ENCODE data around the gene LRBA. TPM values are rescaled to one million over a fixed set of nuclear protein-coding genes. Genes with fewer than 3 reads are reported as not detected.

LRBA gene
- total RNA-seq, 1 experiment from 2014 or later: 69.1 TPM

- no peaks in the 10 kb centered on the region for H3K9me3 Mint-ChIP-seq
- no peaks in the 10 kb centered on the region for H3K36me3 Mint-ChIP-seq
- no peak for ATAC-seq
- H3K27me3 Mint-ChIP-seq (ENCODE audit: low read depth): no peaks in the 10 kb centered on the region
- CTCF ChIA-PET: no interaction called here
- POLR2A ChIA-PET: no interaction called here
- no peak for TF ChIP-seq AR (CRISPR knock-in tag; IDR thresholded peaks at IDR 0.05)
- TF ChIP-seq FOXP4 (CRISPR knock-in tag; IDR thresholded peaks at IDR 0.05): no peak
- TF ChIP-seq FOXK1 (CRISPR knock-in tag; IDR thresholded peaks at IDR 0.05): no peak
- TF ChIP-seq, protein P1, sequence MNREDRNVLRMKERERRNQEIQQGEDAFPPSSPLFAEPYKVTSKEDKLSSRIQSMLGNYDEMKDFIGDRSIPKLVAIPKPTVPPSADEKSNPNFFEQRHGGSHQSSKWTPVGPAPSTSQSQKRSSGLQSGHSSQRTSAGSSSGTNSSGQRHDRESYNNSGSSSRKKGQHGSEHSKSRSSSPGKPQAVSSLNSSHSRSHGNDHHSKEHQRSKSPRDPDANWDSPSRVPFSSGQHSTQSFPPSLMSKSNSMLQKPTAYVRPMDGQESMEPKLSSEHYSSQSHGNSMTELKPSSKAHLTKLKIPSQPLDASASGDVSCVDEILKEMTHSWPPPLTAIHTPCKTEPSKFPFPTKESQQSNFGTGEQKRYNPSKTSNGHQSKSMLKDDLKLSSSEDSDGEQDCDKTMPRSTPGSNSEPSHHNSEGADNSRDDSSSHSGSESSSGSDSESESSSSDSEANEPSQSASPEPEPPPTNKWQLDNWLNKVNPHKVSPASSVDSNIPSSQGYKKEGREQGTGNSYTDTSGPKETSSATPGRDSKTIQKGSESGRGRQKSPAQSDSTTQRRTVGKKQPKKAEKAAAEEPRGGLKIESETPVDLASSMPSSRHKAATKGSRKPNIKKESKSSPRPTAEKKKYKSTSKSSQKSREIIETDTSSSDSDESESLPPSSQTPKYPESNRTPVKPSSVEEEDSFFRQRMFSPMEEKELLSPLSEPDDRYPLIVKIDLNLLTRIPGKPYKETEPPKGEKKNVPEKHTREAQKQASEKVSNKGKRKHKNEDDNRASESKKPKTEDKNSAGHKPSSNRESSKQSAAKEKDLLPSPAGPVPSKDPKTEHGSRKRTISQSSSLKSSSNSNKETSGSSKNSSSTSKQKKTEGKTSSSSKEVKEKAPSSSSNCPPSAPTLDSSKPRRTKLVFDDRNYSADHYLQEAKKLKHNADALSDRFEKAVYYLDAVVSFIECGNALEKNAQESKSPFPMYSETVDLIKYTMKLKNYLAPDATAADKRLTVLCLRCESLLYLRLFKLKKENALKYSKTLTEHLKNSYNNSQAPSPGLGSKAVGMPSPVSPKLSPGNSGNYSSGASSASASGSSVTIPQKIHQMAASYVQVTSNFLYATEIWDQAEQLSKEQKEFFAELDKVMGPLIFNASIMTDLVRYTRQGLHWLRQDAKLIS (CRISPR knock-in tag; IDR thresholded peaks at IDR 0.05; ENCODE audit: borderline replicate concordance): no peak
- no peak for TF ChIP-seq TCF7 (CRISPR knock-in tag; IDR thresholded peaks at IDR 0.05; ENCODE audit: low read depth)
- TF ChIP-seq GRHL2 (CRISPR knock-in tag; IDR thresholded peaks at IDR 0.05; ENCODE audit: insufficient replicate concordance, severe bottlenecking): no peak
- TF ChIP-seq, protein P2, sequence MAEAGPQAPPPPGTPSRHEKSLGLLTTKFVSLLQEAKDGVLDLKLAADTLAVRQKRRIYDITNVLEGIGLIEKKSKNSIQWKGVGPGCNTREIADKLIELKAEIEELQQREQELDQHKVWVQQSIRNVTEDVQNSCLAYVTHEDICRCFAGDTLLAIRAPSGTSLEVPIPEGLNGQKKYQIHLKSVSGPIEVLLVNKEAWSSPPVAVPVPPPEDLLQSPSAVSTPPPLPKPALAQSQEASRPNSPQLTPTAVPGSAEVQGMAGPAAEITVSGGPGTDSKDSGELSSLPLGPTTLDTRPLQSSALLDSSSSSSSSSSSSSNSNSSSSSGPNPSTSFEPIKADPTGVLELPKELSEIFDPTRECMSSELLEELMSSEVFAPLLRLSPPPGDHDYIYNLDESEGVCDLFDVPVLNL (CRISPR knock-in tag; IDR thresholded peaks at IDR 0.05; ENCODE audit: borderline replicate concordance, low read depth): no peak
- DNase-seq (ENCODE audit: low spot score): no peak
- H3K27ac Mint-ChIP-seq: no peak overlapping the region
- H3K4me3 Mint-ChIP-seq: no peak overlapping the region
- H3K4me1 Mint-ChIP-seq: peaks cover 10% of the 10 kb centered on the region
Observed at GRCh38 chr4:150679765-150680343, 335.2 kb downstream of the LRBA start.

GRCh38 chr4:150679018-150679764 is 335.9 kb downstream of the LRBA start:
- no peaks in the 10 kb centered on the region for H3K36me3 Mint-ChIP-seq
- ChIA-PET POLR2A (no interaction called here), CTCF (no interaction called here)
- no peak overlapping the region for H3K4me3 Mint-ChIP-seq
- H3K4me1 Mint-ChIP-seq: peaks cover 4% of the 10 kb centered on the region
- H3K9me3 Mint-ChIP-seq: no peaks in the 10 kb centered on the region
- no peak overlapping the region; the same call in 1 of the 2 replicates for H3K27ac Mint-ChIP-seq
- no peaks in the 10 kb centered on the region for H3K27me3 Mint-ChIP-seq (ENCODE audit: low read depth)
- no peak for ATAC-seq
- no peak for DNase-seq (ENCODE audit: low spot score)
- no peak for TF ChIP-seq NR1H2 (CRISPR knock-in tag; IDR thresholded peaks at IDR 0.05)
- no peak for TF ChIP-seq MXD4 (CRISPR knock-in tag; IDR thresholded peaks at IDR 0.05; ENCODE audit: borderline replicate concordance)
- no peak for TF ChIP-seq IRF2 (CRISPR knock-in tag; IDR thresholded peaks at IDR 0.05; ENCODE audit: borderline replicate concordance, low read depth)
- no peak for TF ChIP-seq ESRRA (CRISPR knock-in tag; IDR thresholded peaks at IDR 0.05; ENCODE audit: borderline replicate concordance)
- TF ChIP-seq PRRX2 (CRISPR knock-in tag; IDR thresholded peaks at IDR 0.05): no peak
- TF ChIP-seq, protein P3, sequence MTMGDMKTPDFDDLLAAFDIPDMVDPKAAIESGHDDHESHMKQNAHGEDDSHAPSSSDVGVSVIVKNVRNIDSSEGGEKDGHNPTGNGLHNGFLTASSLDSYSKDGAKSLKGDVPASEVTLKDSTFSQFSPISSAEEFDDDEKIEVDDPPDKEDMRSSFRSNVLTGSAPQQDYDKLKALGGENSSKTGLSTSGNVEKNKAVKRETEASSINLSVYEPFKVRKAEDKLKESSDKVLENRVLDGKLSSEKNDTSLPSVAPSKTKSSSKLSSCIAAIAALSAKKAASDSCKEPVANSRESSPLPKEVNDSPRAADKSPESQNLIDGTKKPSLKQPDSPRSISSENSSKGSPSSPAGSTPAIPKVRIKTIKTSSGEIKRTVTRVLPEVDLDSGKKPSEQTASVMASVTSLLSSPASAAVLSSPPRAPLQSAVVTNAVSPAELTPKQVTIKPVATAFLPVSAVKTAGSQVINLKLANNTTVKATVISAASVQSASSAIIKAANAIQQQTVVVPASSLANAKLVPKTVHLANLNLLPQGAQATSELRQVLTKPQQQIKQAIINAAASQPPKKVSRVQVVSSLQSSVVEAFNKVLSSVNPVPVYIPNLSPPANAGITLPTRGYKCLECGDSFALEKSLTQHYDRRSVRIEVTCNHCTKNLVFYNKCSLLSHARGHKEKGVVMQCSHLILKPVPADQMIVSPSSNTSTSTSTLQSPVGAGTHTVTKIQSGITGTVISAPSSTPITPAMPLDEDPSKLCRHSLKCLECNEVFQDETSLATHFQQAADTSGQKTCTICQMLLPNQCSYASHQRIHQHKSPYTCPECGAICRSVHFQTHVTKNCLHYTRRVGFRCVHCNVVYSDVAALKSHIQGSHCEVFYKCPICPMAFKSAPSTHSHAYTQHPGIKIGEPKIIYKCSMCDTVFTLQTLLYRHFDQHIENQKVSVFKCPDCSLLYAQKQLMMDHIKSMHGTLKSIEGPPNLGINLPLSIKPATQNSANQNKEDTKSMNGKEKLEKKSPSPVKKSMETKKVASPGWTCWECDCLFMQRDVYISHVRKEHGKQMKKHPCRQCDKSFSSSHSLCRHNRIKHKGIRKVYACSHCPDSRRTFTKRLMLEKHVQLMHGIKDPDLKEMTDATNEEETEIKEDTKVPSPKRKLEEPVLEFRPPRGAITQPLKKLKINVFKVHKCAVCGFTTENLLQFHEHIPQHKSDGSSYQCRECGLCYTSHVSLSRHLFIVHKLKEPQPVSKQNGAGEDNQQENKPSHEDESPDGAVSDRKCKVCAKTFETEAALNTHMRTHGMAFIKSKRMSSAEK (CRISPR knock-in tag; IDR thresholded peaks at IDR 0.05; ENCODE audit: borderline replicate concordance): no peak
- TF ChIP-seq SOX15 (CRISPR knock-in tag; IDR thresholded peaks at IDR 0.05): no peak
- no peak for TF ChIP-seq GRHL2 (CRISPR knock-in tag; IDR thresholded peaks at IDR 0.05; ENCODE audit: insufficient replicate concordance, severe bottlenecking)
- no peak for TF ChIP-seq HMGXB4 (CRISPR knock-in tag; IDR thresholded peaks at IDR 0.05)
- TF ChIP-seq, protein P4, sequence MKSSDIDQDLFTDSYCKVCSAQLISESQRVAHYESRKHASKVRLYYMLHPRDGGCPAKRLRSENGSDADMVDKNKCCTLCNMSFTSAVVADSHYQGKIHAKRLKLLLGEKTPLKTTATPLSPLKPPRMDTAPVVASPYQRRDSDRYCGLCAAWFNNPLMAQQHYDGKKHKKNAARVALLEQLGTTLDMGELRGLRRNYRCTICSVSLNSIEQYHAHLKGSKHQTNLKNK (CRISPR knock-in tag; IDR thresholded peaks at IDR 0.05): no peak
